Gastrocnemius medialis (tissue), 4 donors: ENCODE data around the gene ALKBH8. TPM values are rescaled to one million over a fixed set of nuclear protein-coding genes. Genes with fewer than 3 reads are reported as not detected.

ENCODE experiments used
- ATAC-seq, 2 donors: fragments of 150-250 bp; one replicate each; pipeline ENCODE4 v1.9.1; 2016
- DNase-seq, 2 donors: peaks; one replicate each; pipeline ENCODE4 v3.0.0-alpha.2; 2019
- H3K27ac ChIP-seq, 4 donors: fragments of 200-600 bp; sonication (generic); 1 replicate in 1 of 4; 2 replicates in 3 of 4; pipeline ENCODE4 v1.5.1; 2016 to 2018; ENCODE audit warnings: mild to moderate bottlenecking in 2 of 4, moderate library complexity in 1 of 4
- H3K27me3 ChIP-seq, 3 donors: fragments of 200-600 bp; sonication (generic) in 2 of 3; 1 replicate in 1 of 3; 2 replicates in 2 of 3; pipeline versions ENCODE4 v1.5.1 to v1.6.0; 2016 to 2019; ENCODE audit warnings: mild to moderate bottlenecking in 1 of 3, moderate library complexity in 1 of 3
- H3K36me3 ChIP-seq, 2 donors: fragments of 200-600 bp; sonication (generic) in 1 of 2; one replicate each; pipeline ENCODE4 v1.5.1; 2017 to 2018
- H3K4me1 ChIP-seq, 2 donors: fragments of 200-600 bp; sonication (generic) in 1 of 2; one replicate each; pipeline ENCODE4 v1.5.1; 2016 to 2017; ENCODE audit warnings: mild to moderate bottlenecking in 2 of 2
- H3K4me3 ChIP-seq, 4 donors: fragments of 200-600 bp; sonication (generic) in 3 of 4; 1 replicate in 1 of 4; 2 replicates in 3 of 4; pipeline ENCODE4 v1.5.1; 2016 to 2019; ENCODE audit warnings: mild to moderate bottlenecking in 2 of 4
- H3K9me3 ChIP-seq, 3 donors: fragments of 200-600 bp; sonication (generic) in 2 of 3; 1 replicate in 1 of 3; 2 replicates in 2 of 3; pipeline ENCODE4 v1.5.1; 2016 to 2019
- POLR2A ChIP-seq, 2 donors: fragments of 450-650 bp; IDR thresholded peaks; one replicate each; pipeline ENCODE4 v1.6.1; 2017; ENCODE audit warnings: antibody characterized with exemption in 2 of 2, mild to moderate bottlenecking in 2 of 2, moderate library complexity in 2 of 2
- in situ Hi-C, 4 donors: fragments of 200-750 bp; cut with MboI; loops; one replicate each; pipeline versions ENCODE4 v1.15.0 to v1.8.0; 2017; ENCODE audit warnings: low sequenced_read_pairs in 4 of 4
- intact Hi-C: fragments of 100-400 bp; cut with DNase I; formaldehyde crosslinking; loops from one replicate; pipeline ENCODE4 v1.15.1; 2023; ENCODE audit warnings: low total_unique reads
- total RNA-seq, 4 donors: library from RNA; depleted of rRNA; stranded (reverse); fragments of >200 nt; gene quantifications; one replicate each; pipeline versions ENCODE4 v1.1.0 to v1.2.3, GENCODE V29; 2016
- TF ChIP-seq, protein P1 (sequence below), 5 experiments: fragments of 450-650 bp in 3 of 5; fragments of 200-600 bp in 2 of 5; sonication (generic) in 2 of 5; IDR thresholded peaks in 4 of 5; conservative IDR thresholded peaks in 1 of 5; 1 replicate in 4 of 5; 2 replicates in 1 of 5; pipeline ENCODE4 v1.5.1; 2016 to 2019; ENCODE audit warnings: antibody characterized with exemption in 5 of 5, mild to moderate bottlenecking in 3 of 5, moderate library complexity in 3 of 5

The ALKBH8 gene, protein sequence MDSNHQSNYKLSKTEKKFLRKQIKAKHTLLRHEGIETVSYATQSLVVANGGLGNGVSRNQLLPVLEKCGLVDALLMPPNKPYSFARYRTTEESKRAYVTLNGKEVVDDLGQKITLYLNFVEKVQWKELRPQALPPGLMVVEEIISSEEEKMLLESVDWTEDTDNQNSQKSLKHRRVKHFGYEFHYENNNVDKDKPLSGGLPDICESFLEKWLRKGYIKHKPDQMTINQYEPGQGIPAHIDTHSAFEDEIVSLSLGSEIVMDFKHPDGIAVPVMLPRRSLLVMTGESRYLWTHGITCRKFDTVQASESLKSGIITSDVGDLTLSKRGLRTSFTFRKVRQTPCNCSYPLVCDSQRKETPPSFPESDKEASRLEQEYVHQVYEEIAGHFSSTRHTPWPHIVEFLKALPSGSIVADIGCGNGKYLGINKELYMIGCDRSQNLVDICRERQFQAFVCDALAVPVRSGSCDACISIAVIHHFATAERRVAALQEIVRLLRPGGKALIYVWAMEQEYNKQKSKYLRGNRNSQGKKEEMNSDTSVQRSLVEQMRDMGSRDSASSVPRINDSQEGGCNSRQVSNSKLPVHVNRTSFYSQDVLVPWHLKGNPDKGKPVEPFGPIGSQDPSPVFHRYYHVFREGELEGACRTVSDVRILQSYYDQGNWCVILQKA
- 1 to 10 TPM; 5.4 to 8.1 (median 6.6) TPM for total RNA-seq

GRCh38 chr11:107565219-107565937 is at the start of gene ALKBH8:
Gene ALKBH8 (minus strand): TSS chr11:107565735. CDS start chr11:107560893, 4,842 bp downstream.
- Histone ChIP-seq H3K4me1 (peaks cover 13 to 22% of the 10 kb centered on the region in 2 donors), H3K27me3 (no peaks in the 10 kb centered on the region), H3K36me3 (no peaks in the 10 kb centered on the region), H3K4me3 (peak within 1 kb of the TSS; percentile 73 to 92 (median 80)), H3K27ac (peak within 1 kb of the TSS; percentile 86 to 89 (median 88)), H3K9me3 (no peaks in the 10 kb centered on the region)
- TF ChIP-seq, protein P1, sequence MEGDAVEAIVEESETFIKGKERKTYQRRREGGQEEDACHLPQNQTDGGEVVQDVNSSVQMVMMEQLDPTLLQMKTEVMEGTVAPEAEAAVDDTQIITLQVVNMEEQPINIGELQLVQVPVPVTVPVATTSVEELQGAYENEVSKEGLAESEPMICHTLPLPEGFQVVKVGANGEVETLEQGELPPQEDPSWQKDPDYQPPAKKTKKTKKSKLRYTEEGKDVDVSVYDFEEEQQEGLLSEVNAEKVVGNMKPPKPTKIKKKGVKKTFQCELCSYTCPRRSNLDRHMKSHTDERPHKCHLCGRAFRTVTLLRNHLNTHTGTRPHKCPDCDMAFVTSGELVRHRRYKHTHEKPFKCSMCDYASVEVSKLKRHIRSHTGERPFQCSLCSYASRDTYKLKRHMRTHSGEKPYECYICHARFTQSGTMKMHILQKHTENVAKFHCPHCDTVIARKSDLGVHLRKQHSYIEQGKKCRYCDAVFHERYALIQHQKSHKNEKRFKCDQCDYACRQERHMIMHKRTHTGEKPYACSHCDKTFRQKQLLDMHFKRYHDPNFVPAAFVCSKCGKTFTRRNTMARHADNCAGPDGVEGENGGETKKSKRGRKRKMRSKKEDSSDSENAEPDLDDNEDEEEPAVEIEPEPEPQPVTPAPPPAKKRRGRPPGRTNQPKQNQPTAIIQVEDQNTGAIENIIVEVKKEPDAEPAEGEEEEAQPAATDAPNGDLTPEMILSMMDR (IDR thresholded peaks at IDR 0.05 in 4 of 5, conservative IDR thresholded peaks at IDR 0.05 in 1 of 5): no peak
- TF ChIP-seq POLR2A (IDR thresholded peaks at IDR 0.05): no peak
- in situ Hi-C loops: no loop called here
- DNase-seq (peak; percentile 59 to 68), ATAC-seq (peak; percentile 95 to 98)
- intact Hi-C loops: loop anchor here (1.0 to 10.0 kb wide), 4 partner anchors 124 to 659 kb away; partner anchors contain the start of genes ATM and NPAT

DNA sequence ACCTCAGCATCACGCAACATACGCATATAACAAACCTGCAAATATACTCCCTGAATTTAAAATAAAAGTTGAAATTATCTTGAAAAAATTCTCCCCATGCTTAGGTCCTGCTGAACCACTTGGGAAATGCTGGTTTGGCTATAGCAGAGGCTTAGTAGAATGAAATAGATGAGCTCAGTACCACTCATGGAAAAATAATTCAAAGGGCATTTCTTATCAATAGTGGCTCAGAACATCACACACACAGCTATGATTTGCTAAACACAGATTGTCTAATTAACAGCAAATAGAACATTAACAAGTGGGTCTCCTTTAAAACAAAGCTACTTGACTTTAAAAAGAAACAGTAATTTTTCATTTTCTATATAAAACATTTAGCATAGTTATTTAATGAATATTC is 46.9 kb upstream of the ALKBH8 start:
- Histone ChIP-seq H3K27ac (no peak overlapping the region), H3K4me1 (no peaks in the 10 kb centered on the region), H3K9me3 (no peaks in the 10 kb centered on the region), H3K27me3 (no peaks in the 10 kb centered on the region), H3K36me3 (no peaks in the 10 kb centered on the region), H3K4me3 (no peak overlapping the region)
- ATAC-seq (no peak), DNase-seq (no peak)
- TF ChIP-seq POLR2A (IDR thresholded peaks at IDR 0.05): no peak
- TF ChIP-seq, protein P1 (IDR thresholded peaks at IDR 0.05 in 4 of 5, conservative IDR thresholded peaks at IDR 0.05 in 1 of 5): no peak
- in situ Hi-C loops: no loop called here
- intact Hi-C loops: no loop called here

GRCh38 chr11:107609400-107610218 is 44.1 kb upstream of the ALKBH8 start:
- Histone ChIP-seq H3K36me3 (no peaks in the 10 kb centered on the region), H3K27ac (no peak overlapping the region), H3K9me3 (no peaks in the 10 kb centered on the region), H3K27me3 (peaks cover 0 to 2% (median 0%) of the 10 kb centered on the region in 3 donors), H3K4me1 (no peaks in the 10 kb centered on the region), H3K4me3 (no peak overlapping the region)
- intact Hi-C loops: no loop called here
- ATAC-seq (no peak), DNase-seq (no peak)
- TF ChIP-seq, protein P1 (IDR thresholded peaks at IDR 0.05 in 4 of 5, conservative IDR thresholded peaks at IDR 0.05 in 1 of 5): no peak
- TF ChIP-seq POLR2A (IDR thresholded peaks at IDR 0.05): no peak
- in situ Hi-C loops: no loop called here

- Histone ChIP-seq H3K36me3 (no peaks in the 10 kb centered on the region), H3K27me3 (peaks cover 0 to 2% (median 0%) of the 10 kb centered on the region in 3 donors), H3K9me3 (no peaks in the 10 kb centered on the region), H3K4me1 (no peaks in the 10 kb centered on the region), H3K27ac (no peak overlapping the region), H3K4me3 (no peak overlapping the region)
- ATAC-seq (no peak), DNase-seq (no peak)
- TF ChIP-seq, protein P1 (IDR thresholded peaks at IDR 0.05 in 4 of 5, conservative IDR thresholded peaks at IDR 0.05 in 1 of 5): no peak
- TF ChIP-seq POLR2A (IDR thresholded peaks at IDR 0.05): no peak
- intact Hi-C loops: no loop called here
- in situ Hi-C loops: no loop called here
Measured at GRCh38 chr11:107608809-107609208, 43.3 kb upstream of the ALKBH8 start.
